Measurements from ENCODE around the gene GET4. TPM values are rescaled to one million over a fixed set of nuclear protein-coding genes. Genes with fewer than 3 reads are reported as not detected.
A peak's percentile ranks its signal among the peaks of the same experiment; 100 is the strongest.

The GET4 gene
- total and polyA plus RNA-seq, 2 of the 4 experiments (the other 2 are of a cell fraction): 11.3 to 30.9 TPM

GRCh38 chr7:828793-829561 is 47.4 kb upstream of the GET4 start (continued):
- TF ChIP-seq USF2 (IDR thresholded peaks at IDR 0.05; ENCODE audit: low read depth, low read length): no peak

- intact Hi-C loops (cut with micrococcal nuclease): no loop called here
- in situ Hi-C loops (cut with MboI; ENCODE audit: low sequenced_read_pairs): no loop called here
- Histone ChIP-seq H2BK15ac (ENCODE audit: low read depth, low read length) (no peak overlapping the region; the same call in 2 of the 3 replicates), H2BK5ac (ENCODE audit: low read depth, low read length, poor library complexity, severe bottlenecking) (peak overlapping the region; percentile 5), H3K4me3 (ENCODE audit: insufficient read depth, low read depth, low read length) (no peak overlapping the region), H2BK120ac (ENCODE audit: low read depth, low read length) (no peak overlapping the region), H3K14ac (replicated peaks; ENCODE audit: low read depth, low read length) (no peak overlapping the region), H4K8ac (ENCODE audit: low read depth in 2 of 2, low read length in 2 of 2) (no peak overlapping the region), H3K9ac (ENCODE audit: low read depth, low read length) (no peak overlapping the region), H3K56ac (ENCODE audit: extremely low read depth, insufficient read depth, low read length) (no peak overlapping the region), H4K20me1 (ENCODE audit: insufficient read depth, low read length) (peaks cover 42% of the 10 kb centered on the region), H3K4me2 (ENCODE audit: low read depth, low read length) (no peak overlapping the region), H3K18ac (ENCODE audit: low read depth, low read length) (no peak overlapping the region; the same call in 1 of the 2 replicates), H2BK20ac (ENCODE audit: low read depth, low read length) (no peak overlapping the region), H3K4ac (ENCODE audit: low read depth, low read length) (0 out of 2 replicates have a peak overlapping the region, but pooled peaks have one; percentile 31), H3K9me3 (ENCODE audit: control insufficient read depth, insufficient read depth, low read length) (no peaks in the 10 kb centered on the region), H4K91ac (ENCODE audit: insufficient read depth, low read depth, low read length) (peak overlapping the region; percentile 18; the same call in 1 of the 2 replicates), H3K27me3 (ENCODE audit: control insufficient read depth, insufficient read depth, low read length) (no peaks in the 10 kb centered on the region), H3K27ac (ENCODE audit: insufficient read depth, low read length) (no peak overlapping the region), H3K23ac (ENCODE audit: low read depth, low read length) (no peak overlapping the region), H3K9me1 (ENCODE audit: insufficient read depth, low read length) (peaks cover 22% of the 10 kb centered on the region), H2AK5ac (ENCODE audit: low read depth, low read length) (peak overlapping the region; percentile 4; the same call in 1 of the 2 replicates), H3K4me1 (ENCODE audit: control insufficient read depth, insufficient read depth, low read length) (peaks cover 30% of the 10 kb centered on the region), H3K79me1 (ENCODE audit: low read depth in 1 of 2, low read length in 2 of 2) (peaks cover 19 to 66% of the 10 kb centered on the region in 2 experiments), H3K36me3 (ENCODE audit: control insufficient read depth, insufficient read depth, low read length) (no peaks in the 10 kb centered on the region; the same call in 1 of the 2 replicates), H4K5ac (ENCODE audit: low read depth, low read length) (no peak overlapping the region), H2AK9ac (replicated peaks; ENCODE audit: low read depth, low read length, poor library complexity) (no peak overlapping the region), H2AFZ (replicated peaks; ENCODE audit: low read length, poor library complexity) (no peak overlapping the region)
- no peak for ATAC-seq (ENCODE audit: low read depth)
- BruUV-seq (replicated peaks): no TSS peak
- POLR2A ChIA-PET (ENCODE audit: unreplicated experiment): no interaction called here
- DNase-seq: no peak
- WGBS, 2 experiments (ENCODE audit: extremely low coverage in 2 of 2, insufficient read length in 1 of 2): 77% methylated on average over 5 of the region's 12 CpGs; no CpG with 5 or more reads in 1 of the 2 experiments
- dilution Hi-C loops (cut with HindIII; ENCODE audit: low sequenced_read_pairs, unreplicated experiment): no loop called here
- CTCF ChIA-PET: no interaction called here
- TF ChIP-seq USF2 (IDR thresholded peaks at IDR 0.05; ENCODE audit: low read depth, low read length): no peak
- TF ChIP-seq RCOR1 (IDR thresholded peaks at IDR 0.05; ENCODE audit: insufficient replicate concordance, low read length): no peak
- no peak for TF ChIP-seq CTCF (conservative IDR thresholded peaks at IDR 0.05; ENCODE audit: low read depth, low read length)
- no peak for TF ChIP-seq ELK1 (IDR thresholded peaks at IDR 0.05; ENCODE audit: borderline replicate concordance, low read depth, low read length)
- TF ChIP-seq MAFK (IDR thresholded peaks at IDR 0.05; ENCODE audit: low read depth, low read length): no peak
- no peak for TF ChIP-seq RAD21 (IDR thresholded peaks at IDR 0.05; ENCODE audit: low read length)
- no peak for TF ChIP-seq RFX5 (IDR thresholded peaks at IDR 0.05; ENCODE audit: low read depth, low read length)
- TF ChIP-seq FOS (IDR thresholded peaks at IDR 0.05; ENCODE audit: low read depth, low read length): no peak
- no peak for TF ChIP-seq SMC3 (IDR thresholded peaks at IDR 0.05; ENCODE audit: low read depth, low read length)
- no peak for TF ChIP-seq CEBPB (IDR thresholded peaks at IDR 0.05; ENCODE audit: low read depth, low read length)
- TF ChIP-seq POLR2A (IDR thresholded peaks at IDR 0.05; ENCODE audit: low read depth, low read length): no peak
Measured at GRCh38 chr7:830069-830468, 46.3 kb upstream of the GET4 start.

All from IMR-90 (cell line).